ENCODE measurements around the gene PACSIN2.

Gene PACSIN2

DNA sequence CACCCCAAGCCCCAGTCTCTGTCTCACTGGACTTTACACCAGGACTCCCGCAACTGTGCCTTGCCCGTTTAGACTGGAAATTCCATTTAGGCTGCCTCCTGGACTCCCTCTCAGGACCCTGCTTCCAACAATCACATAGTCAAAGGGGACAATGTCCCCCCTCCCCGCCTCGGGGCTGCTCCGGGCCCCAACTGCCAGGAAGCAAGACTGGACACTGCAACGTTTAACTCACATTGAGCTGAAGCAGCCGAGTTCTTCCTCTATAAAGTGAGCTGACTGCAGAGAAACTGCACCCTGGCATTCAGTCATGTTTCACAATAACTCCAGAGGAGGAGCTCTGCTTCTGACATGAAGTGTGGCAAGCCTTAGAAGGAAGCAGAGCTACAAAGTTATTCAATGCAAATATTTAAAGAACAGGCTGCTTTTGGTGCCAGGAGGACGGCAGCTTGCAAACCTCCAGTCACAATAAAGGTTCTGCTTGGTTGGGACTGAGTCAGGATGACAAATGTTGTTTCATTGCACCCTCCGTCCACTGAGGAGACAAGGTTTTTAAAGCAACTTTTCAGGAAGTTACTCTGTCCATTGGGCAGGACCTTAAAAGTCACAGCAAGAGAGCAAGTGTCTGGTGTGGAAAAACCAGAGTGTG lies 19.9 kb downstream of the PACSIN2 start:
- in situ Hi-C loops (cut with HindIII; ENCODE audit: low pct_ligation_motif_present, low pct_unique_long_range_greater_than_20kb, low sequenced_read_pairs), result no loop called here
- peak; percentile 82 for DNase-seq

DNA sequence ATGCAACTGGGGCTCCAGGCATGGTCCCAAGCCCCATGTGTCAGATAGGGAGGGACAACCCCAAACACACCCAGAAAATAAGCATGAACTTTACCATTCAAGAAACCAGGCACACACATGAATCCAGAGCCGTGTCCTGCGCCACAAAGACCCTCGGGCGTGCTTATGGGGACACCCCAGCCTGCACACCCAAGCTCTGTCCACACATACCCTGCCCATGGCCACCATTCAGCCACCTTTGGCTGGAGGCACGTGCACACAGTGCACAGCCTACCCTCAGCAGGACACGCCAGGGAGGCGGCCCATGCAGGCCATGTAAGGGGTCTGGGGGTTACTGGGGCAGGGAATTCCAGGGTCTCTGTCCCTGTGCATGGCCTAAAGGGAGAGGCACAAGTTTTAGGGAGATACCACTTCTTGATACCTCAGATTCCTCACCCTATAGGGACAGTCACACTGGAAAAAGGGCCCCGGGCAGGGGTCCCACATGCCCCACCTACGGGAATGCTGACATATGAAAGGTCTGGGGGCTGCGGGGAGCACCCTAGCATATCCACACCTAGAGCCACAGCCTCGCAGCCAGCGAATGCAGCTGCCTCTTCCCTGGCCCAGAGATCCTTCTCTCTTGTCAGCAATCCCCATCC lies 20.6 kb downstream of the PACSIN2 start:
- in situ Hi-C loops (cut with HindIII; ENCODE audit: low pct_ligation_motif_present, low pct_unique_long_range_greater_than_20kb, low sequenced_read_pairs), result no loop called here
- DNase-seq, result no peak

DNA sequence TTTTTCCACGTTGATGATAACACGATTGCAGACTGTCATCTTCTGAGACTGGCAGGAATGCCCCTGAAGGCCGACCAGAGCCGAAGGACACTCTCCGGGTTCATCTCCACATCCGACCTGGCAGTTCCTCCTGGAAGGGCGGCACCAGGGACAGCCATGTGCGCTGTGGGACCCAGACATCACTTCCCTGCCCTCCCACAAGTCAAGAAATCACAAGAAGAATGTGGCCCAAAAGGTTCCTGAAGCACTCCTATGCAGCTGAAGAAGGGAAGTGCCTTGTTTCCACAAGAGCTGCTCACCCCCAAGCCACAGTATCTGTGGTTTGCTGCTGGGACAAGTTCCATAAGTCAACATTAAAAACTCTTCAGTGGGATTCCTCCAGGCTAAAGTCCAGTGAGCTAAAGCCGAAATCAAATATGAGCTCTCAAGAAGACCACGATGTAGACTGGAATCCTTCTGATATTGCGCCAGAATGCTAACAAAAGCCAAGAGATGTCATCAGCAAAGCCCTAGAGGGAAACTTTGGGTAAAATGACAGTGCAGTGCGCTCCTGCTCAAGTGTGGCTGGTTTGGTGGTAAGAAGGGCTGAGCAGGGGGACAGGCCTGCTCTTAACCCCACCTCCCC lies 21.2 kb downstream of the PACSIN2 start:
- in situ Hi-C loops (cut with HindIII; ENCODE audit: low pct_ligation_motif_present, low pct_unique_long_range_greater_than_20kb, low sequenced_read_pairs), result no loop called here
- no peak for DNase-seq

DNA sequence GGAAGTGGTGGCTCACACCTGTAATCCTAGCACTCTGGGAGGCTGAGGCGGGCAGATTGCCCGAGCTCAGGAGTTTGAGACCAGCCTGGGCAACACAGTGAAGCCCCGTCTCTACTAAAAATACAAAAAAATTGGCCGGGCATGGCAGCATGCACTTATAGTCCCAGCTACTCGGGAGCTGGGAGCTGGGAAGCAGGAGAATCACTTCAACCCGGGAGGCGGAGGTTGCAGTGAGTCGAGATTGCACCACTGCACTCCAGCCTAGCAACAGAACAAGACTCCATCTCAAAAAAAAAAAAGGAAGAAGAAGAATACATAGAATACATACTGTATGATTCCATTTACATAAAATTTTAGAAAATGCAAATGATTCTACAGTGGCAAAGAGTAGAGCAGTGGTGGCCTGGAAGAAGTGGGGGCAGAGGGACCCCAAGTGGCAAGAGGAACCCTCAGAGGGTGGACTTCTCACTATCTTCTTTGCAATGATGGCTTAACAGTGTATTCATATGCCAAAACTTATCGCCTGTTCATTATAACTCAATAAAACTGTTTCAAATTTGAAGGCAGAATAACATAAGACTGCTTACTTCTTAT lies 22.0 kb downstream of the PACSIN2 start:
- no peak for DNase-seq
- in situ Hi-C loops (cut with HindIII; ENCODE audit: low pct_ligation_motif_present, low pct_unique_long_range_greater_than_20kb, low sequenced_read_pairs), result no loop called here

DNA sequence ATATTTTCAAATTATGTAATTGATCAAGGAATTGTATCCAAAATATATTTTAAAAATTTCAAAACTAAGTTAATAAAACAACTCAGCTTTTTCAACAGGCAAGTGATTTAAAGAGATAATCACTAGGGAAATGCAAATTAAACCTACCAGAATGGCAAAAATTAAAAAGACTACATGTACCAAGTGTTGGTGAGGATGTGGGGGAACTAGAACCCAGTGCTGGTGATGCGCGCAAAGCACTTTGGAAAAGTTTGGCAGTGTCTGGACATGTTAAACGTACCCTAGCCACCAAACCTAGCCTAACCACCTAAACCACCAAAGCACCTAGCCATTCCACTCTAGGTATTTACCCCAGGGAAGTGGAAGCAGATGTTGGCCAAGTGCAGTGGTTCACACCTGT lies 22.9 kb downstream of the PACSIN2 start:
- no peak for DNase-seq
- in situ Hi-C loops (cut with HindIII; ENCODE audit: low pct_ligation_motif_present, low pct_unique_long_range_greater_than_20kb, low sequenced_read_pairs), result no loop called here

DNA sequence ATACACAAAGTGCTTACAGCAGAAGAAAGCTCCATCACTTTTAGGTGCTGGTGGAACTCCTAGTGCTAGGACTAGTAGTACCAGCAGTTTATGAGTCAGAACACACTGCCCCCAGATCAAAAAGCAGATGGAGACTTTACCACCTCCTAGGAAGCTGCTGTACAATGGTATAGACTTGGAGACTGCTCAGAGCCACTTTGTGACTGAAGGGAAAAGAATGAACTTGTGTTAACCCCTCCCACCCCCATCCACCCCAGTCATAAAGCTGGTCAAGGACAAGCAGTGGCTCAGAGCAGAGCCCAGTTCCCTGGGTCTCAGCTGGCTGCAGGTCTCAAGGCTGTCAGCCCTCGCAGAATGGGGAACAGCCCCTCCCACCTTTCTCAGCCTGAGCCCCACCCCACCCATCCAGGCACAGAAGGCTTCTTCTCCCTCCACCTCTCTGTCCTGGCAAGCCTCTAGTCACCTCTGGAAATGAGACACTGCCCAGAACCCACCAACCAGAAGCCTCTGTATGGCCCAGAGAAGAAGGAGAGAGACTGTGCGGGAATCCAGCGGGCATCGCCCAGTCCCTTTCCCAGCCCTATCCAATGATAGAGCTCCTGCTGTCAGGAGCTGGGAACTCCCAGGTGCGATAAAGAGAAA lies 23.8 kb downstream of the PACSIN2 start:
- no peak for DNase-seq
- in situ Hi-C loops (cut with HindIII; ENCODE audit: low pct_ligation_motif_present, low pct_unique_long_range_greater_than_20kb, low sequenced_read_pairs), result no loop called here

DNA sequence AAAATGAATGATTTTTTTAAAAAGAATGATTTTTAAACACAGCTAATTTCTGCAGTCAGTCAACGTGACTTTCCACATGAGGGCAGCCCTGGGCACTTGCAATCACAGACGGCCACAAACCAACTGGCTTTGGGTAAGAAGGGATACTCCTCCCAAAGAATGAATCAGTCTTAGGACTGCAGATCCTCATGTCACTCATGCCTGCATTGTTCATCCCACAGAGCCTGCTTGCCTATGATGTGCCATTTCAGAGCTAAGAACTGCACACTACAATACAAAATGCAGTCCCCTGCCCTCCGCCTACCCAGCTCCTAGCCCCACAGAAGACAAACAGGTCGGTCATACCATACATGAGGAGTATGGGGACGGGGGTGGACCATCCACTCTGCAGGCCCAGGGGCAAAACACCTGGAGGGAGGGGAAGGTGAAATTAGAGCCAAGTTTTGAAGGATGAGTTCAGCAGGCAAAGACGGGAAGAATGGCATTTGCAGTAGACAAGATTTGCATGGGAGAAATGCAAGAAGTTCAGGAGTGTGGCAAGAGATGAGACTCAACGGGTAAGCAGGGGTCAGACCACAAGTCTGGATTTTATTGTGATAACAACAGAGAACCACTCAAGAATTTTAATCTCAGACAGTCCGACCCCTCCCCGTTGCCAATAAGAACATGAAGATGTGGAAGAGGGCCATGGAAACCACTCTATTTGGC lies 24.7 kb downstream of the PACSIN2 start:
- DNase-seq, result peak; percentile 83
- in situ Hi-C loops (cut with HindIII; ENCODE audit: low pct_ligation_motif_present, low pct_unique_long_range_greater_than_20kb, low sequenced_read_pairs), result no loop called here

DNA sequence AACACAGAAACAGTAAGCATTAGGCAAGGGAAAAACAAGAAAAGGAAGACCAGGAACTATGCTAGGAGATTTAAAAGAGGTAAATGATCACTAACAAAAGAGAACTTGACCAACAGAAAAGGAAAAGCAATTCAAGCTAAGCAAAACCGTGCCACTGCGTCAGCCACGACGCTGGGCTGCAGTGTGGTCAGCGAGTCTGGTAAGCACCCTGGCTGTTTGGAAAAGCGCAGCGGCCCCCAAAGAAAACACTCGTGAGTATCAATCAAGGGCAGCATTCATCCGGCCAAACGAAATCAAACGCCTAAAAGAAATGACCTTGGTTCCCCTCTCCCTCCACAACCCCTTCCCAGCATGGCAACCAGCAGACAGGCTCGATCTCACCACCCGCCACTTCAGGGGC lies 28.8 kb downstream of the PACSIN2 start:
- in situ Hi-C loops (cut with HindIII; ENCODE audit: low pct_ligation_motif_present, low pct_unique_long_range_greater_than_20kb, low sequenced_read_pairs), result no loop called here
- DNase-seq, result no peak

DNA sequence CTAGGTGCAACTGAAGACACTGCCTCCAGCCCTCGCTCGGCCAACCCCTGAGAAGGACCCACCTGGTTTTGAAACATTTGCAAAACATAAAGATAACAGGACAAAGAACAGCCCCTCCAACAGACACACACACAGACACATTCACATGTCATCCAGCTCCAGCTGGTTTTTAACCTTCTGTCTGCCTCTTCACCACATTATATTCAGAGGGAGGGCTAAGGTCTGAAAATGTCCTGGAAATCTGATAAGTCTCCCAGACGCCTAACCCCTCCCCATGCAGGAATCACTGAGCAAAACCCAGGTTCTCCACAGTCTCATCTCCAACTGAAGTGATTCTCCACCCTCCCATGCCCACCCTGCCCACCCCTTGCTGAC lies 29.4 kb downstream of the PACSIN2 start:
- DNase-seq, result no peak
- in situ Hi-C loops (cut with HindIII; ENCODE audit: low pct_ligation_motif_present, low pct_unique_long_range_greater_than_20kb, low sequenced_read_pairs), result no loop called here

DNA sequence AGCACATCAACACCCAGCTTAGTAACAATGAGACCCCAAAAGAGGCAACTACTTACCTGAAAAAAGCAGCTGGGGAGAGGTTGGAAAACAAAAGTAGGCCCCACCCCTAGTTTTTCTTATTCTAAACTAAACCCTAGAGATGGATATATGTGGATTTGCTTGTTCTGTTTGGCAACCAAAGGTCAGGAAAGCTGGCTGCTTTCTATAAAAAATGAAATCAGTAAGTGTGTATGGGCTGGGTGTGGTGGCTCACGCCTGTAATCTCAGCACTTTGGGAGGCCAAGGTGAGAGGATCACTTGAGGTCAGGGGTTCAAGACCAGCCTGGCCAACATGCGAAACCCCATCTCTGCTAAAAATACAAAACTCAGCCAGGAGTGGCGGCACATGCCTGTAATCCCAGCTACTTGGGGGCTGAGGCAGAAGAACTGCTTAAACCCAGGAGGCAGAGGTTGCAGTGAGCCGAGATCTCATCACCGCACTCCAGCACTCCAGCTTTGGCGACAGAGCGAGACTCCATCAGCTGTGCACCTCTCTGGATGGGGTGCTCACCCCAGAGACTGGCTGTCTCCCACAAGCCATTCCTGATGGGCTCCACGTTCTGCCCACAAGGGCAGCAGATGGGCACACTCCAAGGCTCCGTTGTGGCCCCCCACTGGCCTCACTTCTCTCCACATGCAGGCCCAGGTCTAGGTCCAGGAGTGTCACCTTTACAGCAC lies 30.0 kb downstream of the PACSIN2 start:
- in situ Hi-C loops (cut with HindIII; ENCODE audit: low pct_ligation_motif_present, low pct_unique_long_range_greater_than_20kb, low sequenced_read_pairs), result no loop called here

DNA sequence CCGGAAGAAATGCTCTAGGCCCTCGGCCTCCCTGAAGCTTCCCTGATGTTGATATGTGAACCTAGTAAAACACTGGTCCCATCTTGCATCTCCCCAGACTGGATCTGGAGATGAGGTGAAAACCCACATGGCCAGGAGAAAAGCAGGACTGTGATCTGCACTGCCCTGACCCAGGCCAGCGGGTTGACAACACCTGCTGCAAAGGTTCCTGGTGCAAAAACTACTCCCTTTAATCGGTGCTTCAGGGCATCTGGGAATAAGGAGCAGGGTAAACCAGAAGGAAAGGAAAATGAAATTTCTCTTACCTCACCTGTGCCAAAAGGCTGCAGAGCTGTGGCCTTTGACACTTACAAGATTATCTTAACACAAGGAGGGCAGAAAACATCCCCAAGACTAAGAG lies 30.6 kb downstream of the PACSIN2 start:
- DNase-seq, result no peak
- in situ Hi-C loops (cut with HindIII; ENCODE audit: low pct_ligation_motif_present, low pct_unique_long_range_greater_than_20kb, low sequenced_read_pairs), result no loop called here

More for the DNA sequence above, 30.0 kb downstream of the PACSIN2 start:
- no peak for DNase-seq

DNA sequence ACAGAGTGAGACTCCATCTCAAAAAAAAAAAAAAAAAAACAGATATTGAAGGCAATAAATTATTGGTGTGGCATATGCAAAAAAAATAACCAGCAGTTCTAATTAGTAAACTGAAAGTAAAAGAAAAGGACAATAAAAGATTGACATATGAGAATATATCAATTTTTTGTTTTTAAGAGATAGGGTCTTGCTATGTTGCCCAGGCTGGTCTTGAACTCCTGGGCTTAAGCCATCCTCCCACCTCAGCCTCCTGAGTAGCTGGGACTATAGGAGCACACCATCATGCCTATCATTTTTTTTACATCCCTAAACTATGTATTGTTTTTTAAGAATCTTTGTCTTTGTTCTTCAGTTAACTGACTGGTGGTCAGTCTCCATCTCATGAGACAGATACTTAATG lies 31.5 kb downstream of the PACSIN2 start:
- in situ Hi-C loops (cut with HindIII; ENCODE audit: low pct_ligation_motif_present, low pct_unique_long_range_greater_than_20kb, low sequenced_read_pairs), result no loop called here
- no peak for DNase-seq

DNA sequence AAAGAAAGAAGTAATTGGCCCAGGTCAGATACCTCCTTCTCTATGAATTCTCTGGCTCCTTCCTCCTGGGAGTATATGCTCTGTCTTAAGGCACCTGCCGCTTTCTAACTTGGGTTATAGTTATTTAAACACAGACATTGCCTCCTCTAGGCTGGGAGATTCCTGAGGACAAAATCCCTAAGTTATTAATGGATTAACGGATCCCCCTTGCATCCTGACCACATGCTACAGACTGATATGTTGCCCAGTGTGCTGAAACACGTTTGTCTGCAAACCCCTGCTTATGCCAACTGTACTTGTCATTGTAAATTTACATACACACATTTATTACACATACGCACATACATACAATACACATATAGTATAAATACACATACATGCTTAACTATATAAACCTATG lies 35.3 kb downstream of the PACSIN2 start:
- in situ Hi-C loops (cut with HindIII; ENCODE audit: low pct_ligation_motif_present, low pct_unique_long_range_greater_than_20kb, low sequenced_read_pairs), result no loop called here
- no peak for DNase-seq

DNA sequence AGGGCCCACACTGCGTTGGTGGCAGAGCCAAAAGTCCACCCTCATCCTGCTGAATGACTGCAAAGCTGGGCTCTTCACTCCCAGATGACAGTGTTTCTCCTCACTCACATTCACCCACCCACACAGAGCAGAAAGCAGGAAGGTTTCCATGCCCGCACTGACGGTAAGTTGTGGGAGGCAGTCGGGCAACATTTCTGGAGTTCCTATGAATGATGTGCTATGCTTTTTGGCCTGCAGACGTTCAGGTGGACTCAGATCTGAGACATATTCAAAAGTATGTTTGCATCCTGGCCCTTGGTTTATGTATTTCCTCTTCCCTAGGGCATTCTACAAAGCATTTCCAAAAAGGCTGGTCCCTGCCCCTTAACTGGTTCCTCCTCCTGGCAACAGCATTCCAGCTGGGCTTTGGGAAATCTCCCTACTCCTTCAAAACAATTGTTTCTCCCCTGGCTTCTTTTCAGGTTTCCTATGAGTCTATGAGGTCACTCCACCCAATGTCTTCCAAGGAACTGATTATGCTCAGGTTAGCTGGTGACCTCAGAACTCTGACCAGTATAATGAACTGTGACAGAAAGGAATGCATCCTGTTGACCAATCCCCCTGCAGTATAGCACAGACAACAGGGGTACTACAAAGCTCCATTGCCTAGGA lies 36.4 kb downstream of the PACSIN2 start:
- DNase-seq, result no peak
- in situ Hi-C loops (cut with HindIII; ENCODE audit: low pct_ligation_motif_present, low pct_unique_long_range_greater_than_20kb, low sequenced_read_pairs), result no loop called here

DNA sequence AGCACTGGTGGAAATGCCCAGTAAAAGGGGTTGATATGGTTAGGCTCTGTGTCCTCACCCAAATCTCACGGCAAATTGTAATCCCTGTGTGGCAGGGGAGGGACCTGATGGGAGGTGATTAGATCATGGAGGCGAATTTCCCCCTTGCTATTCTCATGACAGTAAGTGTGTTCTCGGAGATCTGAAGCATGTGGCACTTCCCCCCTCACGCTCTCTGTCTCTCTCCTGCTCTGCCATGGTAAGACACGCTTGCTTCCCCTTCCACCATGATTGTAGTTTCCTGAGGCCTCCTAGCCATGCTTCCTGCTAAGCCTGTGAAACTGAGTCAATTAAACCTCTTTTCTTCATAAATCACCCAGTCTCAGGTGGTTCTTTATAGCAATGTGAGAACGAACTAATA lies 37.4 kb downstream of the PACSIN2 start:
- in situ Hi-C loops (cut with HindIII; ENCODE audit: low pct_ligation_motif_present, low pct_unique_long_range_greater_than_20kb, low sequenced_read_pairs), result no loop called here
- no peak for DNase-seq

DNA sequence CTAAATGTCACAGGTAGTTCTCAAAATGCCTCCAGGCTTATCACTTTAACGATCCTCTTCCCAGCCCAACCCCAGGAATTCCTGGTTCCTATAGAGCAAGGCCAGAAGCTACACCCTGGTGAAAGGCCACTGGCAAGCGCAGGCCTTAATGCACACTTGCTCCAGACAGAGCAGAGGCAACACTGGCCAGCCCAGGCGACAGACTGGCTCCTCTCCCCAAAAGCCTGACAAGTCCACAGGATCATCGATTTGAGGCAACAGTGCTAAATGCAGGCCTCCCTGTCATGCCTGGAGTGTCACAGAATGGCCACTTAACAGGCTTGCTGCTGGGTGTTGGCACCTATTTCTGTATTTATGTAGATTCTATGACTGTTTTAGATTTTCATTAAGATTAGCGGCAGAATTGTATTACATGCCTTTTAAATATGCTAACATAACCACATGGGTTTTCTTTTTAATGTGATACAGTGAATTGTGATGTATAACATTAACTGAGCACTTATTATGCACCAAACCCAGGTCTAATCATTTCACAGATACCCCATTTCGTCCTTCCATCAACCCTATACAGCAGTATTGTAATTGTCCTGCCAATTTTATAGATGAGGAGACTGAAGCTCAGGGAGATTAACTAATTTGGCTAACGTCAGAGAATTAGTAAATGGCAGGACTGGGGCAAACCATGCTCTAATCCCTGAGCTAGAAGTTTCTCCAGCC lies 38.6 kb downstream of the PACSIN2 start:
- in situ Hi-C loops (cut with HindIII; ENCODE audit: low pct_ligation_motif_present, low pct_unique_long_range_greater_than_20kb, low sequenced_read_pairs), result no loop called here
- DNase-seq, result no peak

DNA sequence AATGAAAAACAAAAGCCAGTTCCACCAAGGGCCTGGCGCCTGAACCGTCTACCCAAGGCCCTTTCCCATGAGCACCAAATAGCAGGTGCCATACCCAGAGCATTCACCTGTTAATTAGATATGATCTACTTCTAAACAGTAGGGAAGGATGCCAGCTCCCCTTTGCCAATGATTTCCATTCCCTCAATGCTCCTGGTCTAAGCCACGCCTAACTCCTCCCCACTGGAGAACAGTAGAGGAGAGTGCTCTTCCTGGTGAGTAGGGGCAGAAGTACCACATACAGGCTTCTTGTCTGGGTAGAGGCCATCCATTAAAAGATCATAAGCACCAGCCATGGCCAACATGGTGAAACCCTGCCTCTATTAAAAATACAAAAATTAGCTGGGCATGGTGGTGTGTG lies 40.7 kb downstream of the PACSIN2 start:
- in situ Hi-C loops (cut with HindIII; ENCODE audit: low pct_ligation_motif_present, low pct_unique_long_range_greater_than_20kb, low sequenced_read_pairs), result no loop called here
- no peak for DNase-seq
